Measurements from ENCODE around the gene MIPEP. TPM values are rescaled to one million over a fixed set of nuclear protein-coding genes. Genes with fewer than 3 reads are reported as not detected.

MIPEP gene
- total and polyA plus RNA-seq, 10 of the 15 experiments (the other 5 are each of a cell fraction or from before 2014, with no cell fraction given), result 15.6 to 56.2 (median 29.8) TPM

DNA sequence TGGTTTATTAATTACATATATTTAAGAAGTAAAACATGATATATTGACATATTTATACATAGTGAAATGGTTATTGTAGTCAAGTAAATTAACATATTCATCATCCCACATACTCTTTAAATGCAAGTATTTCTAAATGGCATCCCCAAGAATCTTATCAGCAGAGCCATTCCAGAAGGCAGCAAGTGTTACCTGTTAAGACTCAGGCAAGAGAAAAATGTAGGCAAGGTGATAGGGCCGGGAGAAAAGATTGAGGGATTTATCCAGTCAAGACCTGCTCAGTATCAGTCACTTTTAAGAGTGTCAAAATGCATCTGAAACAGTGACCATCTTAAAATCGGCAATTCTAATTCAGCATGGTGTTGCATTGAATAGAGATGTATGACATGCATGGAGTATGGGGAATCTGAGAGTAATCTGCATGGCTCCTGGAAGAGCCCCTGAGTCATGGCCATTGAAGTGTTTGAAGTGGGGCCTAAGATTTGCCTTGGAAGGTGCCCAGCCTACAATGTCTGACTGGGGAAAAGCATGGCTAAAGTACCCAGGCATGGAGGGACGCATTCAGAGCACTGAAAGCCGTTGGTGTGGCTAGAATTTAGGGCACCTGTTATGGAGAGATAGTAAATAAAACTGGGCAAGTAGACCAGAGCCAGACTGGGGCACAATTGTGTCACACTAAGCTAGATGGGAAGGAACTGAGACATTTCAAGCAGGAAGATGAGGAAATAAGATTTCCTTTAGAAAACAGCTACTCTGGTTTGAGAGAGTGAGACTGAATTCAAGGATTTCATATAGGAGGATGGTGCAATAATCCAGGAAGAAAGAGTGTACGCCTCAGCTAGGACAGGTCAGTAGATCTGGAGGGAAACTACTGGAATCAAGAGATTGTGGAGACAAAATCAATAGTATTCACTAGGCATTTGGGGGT, 33.1 kb upstream of the MIPEP start:
- H3K36me3 ChIP-seq (ENCODE audit: control insufficient read depth in 2 of 2, insufficient read depth in 2 of 2, low read length in 1 of 2), result no peaks in the 10 kb centered on the region
- no peaks in the 10 kb centered on the region for H3K79me2 ChIP-seq (ENCODE audit: control insufficient read depth, insufficient read depth, low read length)
- H3K9ac ChIP-seq (ENCODE audit: control insufficient read depth, insufficient read depth, low read length), result no peak overlapping the region
- intact Hi-C loops (cut with micrococcal nuclease; ENCODE audit: unreplicated experiment), result no loop called here
- no TSS peak for BruUV-seq (replicated peaks)
- ChIA-PET SMC1A (ENCODE audit: uncharacterized antibody, unreplicated experiment) (interaction anchor here (0.5 to 5.6 kb wide), 12 partner anchors 35 to 306 kb away, joined by 3 to 24 read pairs (median 4); no protein-coding TSS in a partner anchor), CTCF (interaction anchor here (0.7 to 3.4 kb wide), 20 partner anchors 8 to 333 kb away, joined by 3 to 31 read pairs (median 5); no protein-coding TSS in a partner anchor), POLR2A (no interaction called here), RAD21 (ENCODE audit: unreplicated experiment) (interaction anchor here (0.5 to 1.8 kb wide), 18 partner anchors 8 to 309 kb away, joined by 3 to 18 read pairs (median 4); no protein-coding TSS in a partner anchor)
- no peak overlapping the region for H3K27ac ChIP-seq (ENCODE audit: control insufficient read depth, insufficient read depth)
- in situ Hi-C loops (cut with MboI), result no loop called here
- no peaks in the 10 kb centered on the region for H3K9me3 ChIP-seq (replicated peaks; ENCODE audit: control insufficient read depth, insufficient read depth, low read length)
- H3K4me1 ChIP-seq (ENCODE audit: control insufficient read depth, insufficient read depth, low read length), result no peaks in the 10 kb centered on the region
- TF ChIP-seq, protein P1, sequence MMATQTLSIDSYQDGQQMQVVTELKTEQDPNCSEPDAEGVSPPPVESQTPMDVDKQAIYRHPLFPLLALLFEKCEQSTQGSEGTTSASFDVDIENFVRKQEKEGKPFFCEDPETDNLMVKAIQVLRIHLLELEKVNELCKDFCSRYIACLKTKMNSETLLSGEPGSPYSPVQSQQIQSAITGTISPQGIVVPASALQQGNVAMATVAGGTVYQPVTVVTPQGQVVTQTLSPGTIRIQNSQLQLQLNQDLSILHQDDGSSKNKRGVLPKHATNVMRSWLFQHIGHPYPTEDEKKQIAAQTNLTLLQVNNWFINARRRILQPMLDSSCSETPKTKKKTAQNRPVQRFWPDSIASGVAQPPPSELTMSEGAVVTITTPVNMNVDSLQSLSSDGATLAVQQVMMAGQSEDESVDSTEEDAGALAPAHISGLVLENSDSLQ (IDR thresholded peaks at IDR 0.05), result no peak
- TF ChIP-seq RFX5 (IDR thresholded peaks at IDR 0.05; ENCODE audit: low read depth, low read length), result no peak
- TF ChIP-seq BRCA1 (IDR thresholded peaks at IDR 0.05; ENCODE audit: low read depth, low read length), result no peak
- TF ChIP-seq, protein P2, sequence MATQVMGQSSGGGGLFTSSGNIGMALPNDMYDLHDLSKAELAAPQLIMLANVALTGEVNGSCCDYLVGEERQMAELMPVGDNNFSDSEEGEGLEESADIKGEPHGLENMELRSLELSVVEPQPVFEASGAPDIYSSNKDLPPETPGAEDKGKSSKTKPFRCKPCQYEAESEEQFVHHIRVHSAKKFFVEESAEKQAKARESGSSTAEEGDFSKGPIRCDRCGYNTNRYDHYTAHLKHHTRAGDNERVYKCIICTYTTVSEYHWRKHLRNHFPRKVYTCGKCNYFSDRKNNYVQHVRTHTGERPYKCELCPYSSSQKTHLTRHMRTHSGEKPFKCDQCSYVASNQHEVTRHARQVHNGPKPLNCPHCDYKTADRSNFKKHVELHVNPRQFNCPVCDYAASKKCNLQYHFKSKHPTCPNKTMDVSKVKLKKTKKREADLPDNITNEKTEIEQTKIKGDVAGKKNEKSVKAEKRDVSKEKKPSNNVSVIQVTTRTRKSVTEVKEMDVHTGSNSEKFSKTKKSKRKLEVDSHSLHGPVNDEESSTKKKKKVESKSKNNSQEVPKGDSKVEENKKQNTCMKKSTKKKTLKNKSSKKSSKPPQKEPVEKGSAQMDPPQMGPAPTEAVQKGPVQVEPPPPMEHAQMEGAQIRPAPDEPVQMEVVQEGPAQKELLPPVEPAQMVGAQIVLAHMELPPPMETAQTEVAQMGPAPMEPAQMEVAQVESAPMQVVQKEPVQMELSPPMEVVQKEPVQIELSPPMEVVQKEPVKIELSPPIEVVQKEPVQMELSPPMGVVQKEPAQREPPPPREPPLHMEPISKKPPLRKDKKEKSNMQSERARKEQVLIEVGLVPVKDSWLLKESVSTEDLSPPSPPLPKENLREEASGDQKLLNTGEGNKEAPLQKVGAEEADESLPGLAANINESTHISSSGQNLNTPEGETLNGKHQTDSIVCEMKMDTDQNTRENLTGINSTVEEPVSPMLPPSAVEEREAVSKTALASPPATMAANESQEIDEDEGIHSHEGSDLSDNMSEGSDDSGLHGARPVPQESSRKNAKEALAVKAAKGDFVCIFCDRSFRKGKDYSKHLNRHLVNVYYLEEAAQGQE (IDR thresholded peaks at IDR 0.05; ENCODE audit: low read depth, low read length), result no peak
- no peak for TF ChIP-seq SUZ12 (IDR thresholded peaks at IDR 0.05; ENCODE audit: unreplicated experiment)
- TF ChIP-seq, protein P3, sequence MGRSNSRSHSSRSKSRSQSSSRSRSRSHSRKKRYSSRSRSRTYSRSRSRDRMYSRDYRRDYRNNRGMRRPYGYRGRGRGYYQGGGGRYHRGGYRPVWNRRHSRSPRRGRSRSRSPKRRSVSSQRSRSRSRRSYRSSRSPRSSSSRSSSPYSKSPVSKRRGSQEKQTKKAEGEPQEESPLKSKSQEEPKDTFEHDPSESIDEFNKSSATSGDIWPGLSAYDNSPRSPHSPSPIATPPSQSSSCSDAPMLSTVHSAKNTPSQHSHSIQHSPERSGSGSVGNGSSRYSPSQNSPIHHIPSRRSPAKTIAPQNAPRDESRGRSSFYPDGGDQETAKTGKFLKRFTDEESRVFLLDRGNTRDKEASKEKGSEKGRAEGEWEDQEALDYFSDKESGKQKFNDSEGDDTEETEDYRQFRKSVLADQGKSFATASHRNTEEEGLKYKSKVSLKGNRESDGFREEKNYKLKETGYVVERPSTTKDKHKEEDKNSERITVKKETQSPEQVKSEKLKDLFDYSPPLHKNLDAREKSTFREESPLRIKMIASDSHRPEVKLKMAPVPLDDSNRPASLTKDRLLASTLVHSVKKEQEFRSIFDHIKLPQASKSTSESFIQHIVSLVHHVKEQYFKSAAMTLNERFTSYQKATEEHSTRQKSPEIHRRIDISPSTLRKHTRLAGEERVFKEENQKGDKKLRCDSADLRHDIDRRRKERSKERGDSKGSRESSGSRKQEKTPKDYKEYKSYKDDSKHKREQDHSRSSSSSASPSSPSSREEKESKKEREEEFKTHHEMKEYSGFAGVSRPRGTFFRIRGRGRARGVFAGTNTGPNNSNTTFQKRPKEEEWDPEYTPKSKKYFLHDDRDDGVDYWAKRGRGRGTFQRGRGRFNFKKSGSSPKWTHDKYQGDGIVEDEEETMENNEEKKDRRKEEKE (IDR thresholded peaks at IDR 0.05), result no peak
- TF ChIP-seq, protein P4, sequence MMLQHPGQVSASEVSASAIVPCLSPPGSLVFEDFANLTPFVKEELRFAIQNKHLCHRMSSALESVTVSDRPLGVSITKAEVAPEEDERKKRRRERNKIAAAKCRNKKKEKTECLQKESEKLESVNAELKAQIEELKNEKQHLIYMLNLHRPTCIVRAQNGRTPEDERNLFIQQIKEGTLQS (IDR thresholded peaks at IDR 0.05; ENCODE audit: borderline replicate concordance, extremely low read depth, low read depth, low read length), result no peak
- TF ChIP-seq NFYB (IDR thresholded peaks at IDR 0.05; ENCODE audit: insufficient read depth, low read depth, low read length), result no peak
- no peak for TF ChIP-seq YBX1 (IDR thresholded peaks at IDR 0.05)
- no peak for TF ChIP-seq HCFC1 (IDR thresholded peaks at IDR 0.05; ENCODE audit: low read length)
- H3K27me3 ChIP-seq (replicated peaks in 1 of 2; ENCODE audit: control insufficient read depth in 2 of 2, insufficient read depth in 2 of 2, low read length in 1 of 2), result no peaks in the 10 kb centered on the region
- 47% methylated on average over 5 of the region's 5 CpGs for WGBS (ENCODE audit: insufficient coverage, insufficient replicate concordance, low lambda C conversion rate, missing lambda C conversion rate)
- H2AFZ ChIP-seq (ENCODE audit: control insufficient read depth, low read depth, low read length), result no peak overlapping the region
- H3K4me3 ChIP-seq, result no peak overlapping the region
- H4K20me1 ChIP-seq (ENCODE audit: control insufficient read depth, insufficient read depth), result no peaks in the 10 kb centered on the region
- no peak overlapping the region for H3K4me2 ChIP-seq (ENCODE audit: control insufficient read depth, insufficient read depth)
- no peak for ATAC-seq
- no peak for FAIRE-seq
- no peak for DNase-seq (ENCODE audit: low read depth, low spot score)

Data from GM12878 (cell line).